H9 (cell line): Measurements from ENCODE around the gene RIPPLY3. TPM values are rescaled to one million over a fixed set of nuclear protein-coding genes. Genes with fewer than 3 reads are reported as not detected.
"Not testable (repeated sequence)": the region's sequence is repeated elsewhere in the genome, so short reads cannot be mapped to it uniquely, and the experiment has no call there.

Experiments
- DNase-seq: peaks from one replicate; pipeline ENCODE4 v3.0.0-alpha.2; 2017
- H2AFZ ChIP-seq: one replicate; pipeline ENCODE4 v1.6.1; 2013; ENCODE audit warnings: mild to moderate bottlenecking, low read length, control low read depth, moderate library complexity
- H2AK5ac ChIP-seq: 2 replicates; pipeline ENCODE4 v1.6.1; 2013; ENCODE audit warnings: low read length, control low read depth, mixed read lengths; ENCODE audit not compliant: insufficient read length
- H2BK120ac ChIP-seq: one replicate; pipeline ENCODE4 v1.6.1; 2013; ENCODE audit warnings: low read depth, mild to moderate bottlenecking, low read length, control low read depth, inconsistent platforms; ENCODE audit not compliant: poor library complexity, severe bottlenecking
- H2BK12ac ChIP-seq: 2 replicates; pipeline ENCODE4 v1.6.1; 2013; ENCODE audit warnings: low read length, control low read depth, mixed read lengths, low read depth; ENCODE audit not compliant: insufficient read length
- H2BK15ac ChIP-seq: 2 replicates; pipeline ENCODE4 v1.6.1; 2013; ENCODE audit warnings: low read depth, low read length, control low read depth
- H2BK20ac ChIP-seq: one replicate; pipeline ENCODE4 v1.6.1; 2013; ENCODE audit warnings: low read depth, mild to moderate bottlenecking, low read length, control low read depth, inconsistent platforms; ENCODE audit not compliant: poor library complexity, severe bottlenecking
- H2BK5ac ChIP-seq: 2 replicates; pipeline ENCODE4 v1.6.1; 2013; ENCODE audit warnings: low read length, control low read depth, mixed read lengths; ENCODE audit not compliant: insufficient read length
- H3K14ac ChIP-seq: 2 replicates; pipeline ENCODE4 v1.6.1; 2013; ENCODE audit warnings: low read length, control low read depth; ENCODE audit not compliant: insufficient read depth
- H3K18ac ChIP-seq: 2 replicates; pipeline ENCODE4 v1.6.1; 2013; ENCODE audit warnings: low read depth, mild to moderate bottlenecking, mixed read lengths, low read length, control low read depth; ENCODE audit not compliant: insufficient read length
- H3K23ac ChIP-seq: 2 replicates; pipeline ENCODE4 v1.6.1; 2013; ENCODE audit warnings: low read length, control low read depth, mixed read lengths, low read depth; ENCODE audit not compliant: insufficient read length
- H3K23me2 ChIP-seq: 2 replicates; pipeline ENCODE4 v1.6.1; 2013; ENCODE audit warnings: low read depth, mild to moderate bottlenecking, mixed read lengths, low read length, control low read depth; ENCODE audit not compliant: insufficient read length, poor library complexity, severe bottlenecking
- H3K27ac ChIP-seq: 2 replicates; pipeline ENCODE4 v1.5.1; 2013; ENCODE audit warnings: low read length, control low read depth, mixed read lengths, low read depth; ENCODE audit not compliant: insufficient read length
- H3K27me3 ChIP-seq: 2 replicates; pipeline ENCODE4 v1.6.1; 2013; ENCODE audit warnings: low read length, control low read depth, inconsistent platforms; ENCODE audit not compliant: insufficient read depth
- H3K4ac ChIP-seq: 2 replicates; pipeline ENCODE4 v1.6.1; 2013; ENCODE audit warnings: low read depth, mild to moderate bottlenecking, control low read depth, inconsistent platforms, low read length, moderate library complexity
- H3K4me1 ChIP-seq: 2 replicates; pipeline ENCODE4 v1.6.1; 2013; ENCODE audit warnings: low read length, control low read depth, inconsistent platforms; ENCODE audit not compliant: insufficient read depth
- H3K4me2 ChIP-seq: 2 replicates; pipeline ENCODE4 v1.6.1; 2013; ENCODE audit warnings: low read length, control low read depth, mixed read lengths; ENCODE audit not compliant: insufficient read length, insufficient read depth
- H3K56ac ChIP-seq: 2 replicates; pipeline ENCODE4 v1.6.1; 2013; ENCODE audit warnings: low read depth, mild to moderate bottlenecking, mixed read lengths, low read length, control low read depth; ENCODE audit not compliant: insufficient read length
- H3K79me1 ChIP-seq: 2 replicates; pipeline ENCODE4 v1.6.1; 2013; ENCODE audit warnings: low read depth, mild to moderate bottlenecking, moderate library complexity, low read length, control low read depth, inconsistent platforms; ENCODE audit not compliant: insufficient read depth, poor library complexity, severe bottlenecking
- H3K79me2 ChIP-seq: 2 replicates; pipeline ENCODE4 v1.6.1; 2013; ENCODE audit warnings: low read length, control low read depth, inconsistent platforms; ENCODE audit not compliant: insufficient read depth
- H3K9ac ChIP-seq: 2 replicates; pipeline ENCODE4 v1.6.1; 2013; ENCODE audit warnings: low read length, control low read depth, mixed read lengths; ENCODE audit not compliant: insufficient read length; ENCODE audit errors: extremely low read depth
- H3K9me3 ChIP-seq: one replicate; pipeline ENCODE4 v1.6.1; 2013; ENCODE audit warnings: low read depth, low read length, inconsistent platforms; ENCODE audit not compliant: control insufficient read depth
- H3T11ph ChIP-seq: one replicate; pipeline ENCODE4 v1.6.1; 2013; ENCODE audit warnings: mild to moderate bottlenecking, low read length, control low read depth, inconsistent platforms
- H4K20me1 ChIP-seq: one replicate; pipeline ENCODE4 v1.6.1; 2013; ENCODE audit not compliant: control insufficient read depth, insufficient read length, insufficient read depth
- H4K5ac ChIP-seq: 2 replicates; pipeline ENCODE4 v1.6.1; 2013; ENCODE audit warnings: low read depth, mild to moderate bottlenecking, mixed read lengths, low read length, control low read depth; ENCODE audit not compliant: insufficient read length
- H4K8ac ChIP-seq: replicated peaks from 2 replicates; pipeline ENCODE4 v1.6.1; 2013; ENCODE audit warnings: low read length, control low read depth, mixed read lengths, low read depth; ENCODE audit not compliant: insufficient read length
- H4K91ac ChIP-seq: 2 replicates; pipeline ENCODE4 v1.6.1; 2013; ENCODE audit warnings: low read depth, mild to moderate bottlenecking, moderate library complexity, mixed read lengths, low read length, control low read depth; ENCODE audit not compliant: insufficient read length
- H3K27ac Mint-ChIP-seq, 3 experiments: 2 replicates in 2 of 3; 3 replicates in 1 of 3; pipeline ENCODE4 v1.8.0; 2020 to 2021; ENCODE audit warnings: mixed read lengths in 3 of 3, mild to moderate bottlenecking in 1 of 3, moderate library complexity in 1 of 3
- H3K27me3 Mint-ChIP-seq: 2 replicates; pipeline ENCODE4 v1.8.0; 2021; ENCODE audit warnings: low read depth, mild to moderate bottlenecking, moderate library complexity, mixed read lengths
- H3K36me3 Mint-ChIP-seq, 3 experiments: 2 replicates in 2 of 3; 3 replicates in 1 of 3; pipeline ENCODE4 v1.8.0; 2020 to 2021; ENCODE audit warnings: low read depth in 3 of 3, mixed read lengths in 3 of 3; ENCODE audit not compliant: insufficient read depth in 1 of 3
- H3K4me1 Mint-ChIP-seq, 2 experiments: 2 replicates each; pipeline ENCODE4 v1.8.0; 2020; ENCODE audit warnings: mixed read lengths in 2 of 2
- H3K4me3 Mint-ChIP-seq, 2 experiments: 2 replicates in 1 of 2; 3 replicates in 1 of 2; pipeline ENCODE4 v1.8.0; 2020 to 2021; ENCODE audit warnings: mild to moderate bottlenecking in 2 of 2, mixed read lengths in 2 of 2, moderate library complexity in 1 of 2
- H3K9me3 Mint-ChIP-seq, 2 experiments: 2 replicates in 1 of 2; 3 replicates in 1 of 2; pipeline ENCODE4 v1.8.0; 2020; ENCODE audit warnings: mild to moderate bottlenecking in 2 of 2, mixed read lengths in 2 of 2, moderate library complexity in 1 of 2
- CTCF ChIP-seq: fragments of 200-600 bp; sonication (generic); conservative IDR thresholded peaks from 3 replicates; pipeline ENCODE4 v1.8.0; 2021; ENCODE audit warnings: antibody characterized with exemption, mild to moderate bottlenecking
- WGBS: extraction: QIAGEN DNeasy Blood & Tissue Kit; methylation state at CpG from one replicate; pipeline ENCODE4 v1.1.7; 2013; ENCODE audit warnings: missing lambda C conversion rate, low lambda C conversion rate, mixed read lengths; ENCODE audit not compliant: insufficient read length; ENCODE audit errors: extremely low coverage; 5-methylcytosine and 5-hydroxymethylcytosine counted together
- total RNA-seq: library from RNA; stranded (reverse); gene quantifications from 2 replicates; pipeline ENCODE4 v1.2.1, GENCODE V29; 2021

RIPPLY3 gene
- total RNA-seq, 1 experiment from 2014 or later, result 1.9 TPM

GRCh38 chr21:37001441-37001840, 5.1 kb upstream of the RIPPLY3 start:
- Mint-ChIP-seq H3K4me1 (peaks cover 0 to 9% of the 10 kb centered on the region in 2 experiments; a peak in 2 of 4 replicates), H3K36me3 (no peaks in the 10 kb centered on the region; a peak in 1 of 7 replicates), H3K9me3 (no peaks in the 10 kb centered on the region; a peak in 2 of 5 replicates), H3K4me3 (no peak overlapping the region), H3K27me3 (peaks cover 58% of the 10 kb centered on the region), H3K27ac (no peak overlapping the region)
- no peak overlapping the region for H3K9ac ChIP-seq
- no peak overlapping the region for H2BK15ac ChIP-seq
- H2AFZ ChIP-seq, result no peak overlapping the region
- no peak overlapping the region for H3T11ph ChIP-seq
- no peaks in the 10 kb centered on the region for H3K4me1 ChIP-seq
- H3K14ac ChIP-seq, result no peak overlapping the region
- no peak overlapping the region for H4K91ac ChIP-seq
- TF ChIP-seq CTCF, result no peak
- H4K8ac ChIP-seq, result no peak overlapping the region
- no peaks in the 10 kb centered on the region for H4K20me1 ChIP-seq
- H2BK5ac ChIP-seq, result no peak overlapping the region
- H3K23me2 ChIP-seq, result peaks cover 9% of the 10 kb centered on the region
- peaks cover 7% of the 10 kb centered on the region; the same call in 1 of the 2 replicates for H3K27me3 ChIP-seq
- no peaks in the 10 kb centered on the region for H3K9me3 ChIP-seq
- no peak for DNase-seq
- no peak overlapping the region for H2AK5ac ChIP-seq
- H3K18ac ChIP-seq, result no peak overlapping the region
- no peak overlapping the region for H2BK20ac ChIP-seq
- H2BK120ac ChIP-seq, result no peak overlapping the region
- no peak overlapping the region for H3K4me2 ChIP-seq
- H3K23ac ChIP-seq, result no peak overlapping the region
- no peak overlapping the region for H3K56ac ChIP-seq
- H4K5ac ChIP-seq, result no peak overlapping the region
- no peaks in the 10 kb centered on the region for H3K79me2 ChIP-seq
- no peaks in the 10 kb centered on the region for H3K79me1 ChIP-seq
- no peak overlapping the region for H3K4ac ChIP-seq
- WGBS, result no CpG with 5 or more reads among the region's 3 CpGs
- no peak overlapping the region for H2BK12ac ChIP-seq
- no peak overlapping the region for H3K27ac ChIP-seq

GRCh38 chr21:37002851-37003250, 3.7 kb upstream of the RIPPLY3 start:
- DNase-seq, H4K8ac ChIP-seq, H3K4me3 Mint-ChIP-seq, H3K36me3 Mint-ChIP-seq, H4K5ac ChIP-seq, H3K56ac ChIP-seq, H2BK120ac ChIP-seq, H2BK15ac ChIP-seq, H3K23ac ChIP-seq, H3K9me3 ChIP-seq, H3K27me3 ChIP-seq, H2AFZ ChIP-seq, H2AK5ac ChIP-seq, H3K79me2 ChIP-seq, H3K27ac ChIP-seq, H3K9me3 Mint-ChIP-seq, H3K4me1 ChIP-seq, H3K4ac ChIP-seq, H3T11ph ChIP-seq, H3K18ac ChIP-seq, H2BK5ac ChIP-seq, H3K14ac ChIP-seq, H2BK12ac ChIP-seq, H3K9ac ChIP-seq, H3K4me2 ChIP-seq, H4K91ac ChIP-seq, H4K20me1 ChIP-seq, H3K79me1 ChIP-seq, H2BK20ac ChIP-seq, H3K27ac Mint-ChIP-seq, H3K4me1 Mint-ChIP-seq: not testable (repeated sequence)
- peaks cover 12% of the 10 kb centered on the region for H3K23me2 ChIP-seq
- no CpG with 5 or more reads among the region's 12 CpGs for WGBS
- peaks cover 61% of the 10 kb centered on the region for H3K27me3 Mint-ChIP-seq
